ENCODE results near the gene TPH1.

Gene TPH1

DNA sequence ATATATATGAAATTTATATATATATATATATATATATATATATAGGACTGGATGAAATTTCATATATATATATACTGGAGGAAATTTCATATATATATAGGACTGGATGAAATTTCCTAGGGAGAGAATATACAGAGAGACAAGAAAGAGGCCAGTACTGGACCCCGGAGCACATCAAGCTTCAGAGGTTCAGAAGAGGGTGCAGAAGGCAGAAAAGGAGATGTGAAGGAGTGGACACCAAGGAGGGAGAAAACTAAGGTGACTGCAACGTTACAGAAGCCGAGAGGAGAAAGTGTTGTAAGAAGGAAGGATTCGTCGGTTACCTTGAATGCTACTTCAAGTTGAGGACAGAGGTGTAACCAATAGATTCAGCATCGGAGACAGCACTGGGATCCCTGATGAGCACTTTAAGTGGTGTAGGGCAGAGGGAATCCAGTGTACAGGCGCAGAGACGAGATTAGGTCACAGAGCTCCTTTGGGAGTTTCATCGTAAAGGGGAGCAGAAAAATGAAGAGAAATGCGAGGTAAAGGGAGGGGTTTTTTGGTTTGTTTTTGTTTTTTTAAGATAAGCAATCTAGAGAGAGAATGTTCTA is 8.5 kb upstream of the TPH1 start:
- no peaks in the 10 kb centered on the region for H3K79me2 ChIP-seq (ENCODE audit: insufficient read depth, low read length)
- no peaks in the 10 kb centered on the region for H3K9me2 ChIP-seq (replicated peaks; ENCODE audit: low read depth, low read length)
- TF ChIP-seq, protein P1, sequence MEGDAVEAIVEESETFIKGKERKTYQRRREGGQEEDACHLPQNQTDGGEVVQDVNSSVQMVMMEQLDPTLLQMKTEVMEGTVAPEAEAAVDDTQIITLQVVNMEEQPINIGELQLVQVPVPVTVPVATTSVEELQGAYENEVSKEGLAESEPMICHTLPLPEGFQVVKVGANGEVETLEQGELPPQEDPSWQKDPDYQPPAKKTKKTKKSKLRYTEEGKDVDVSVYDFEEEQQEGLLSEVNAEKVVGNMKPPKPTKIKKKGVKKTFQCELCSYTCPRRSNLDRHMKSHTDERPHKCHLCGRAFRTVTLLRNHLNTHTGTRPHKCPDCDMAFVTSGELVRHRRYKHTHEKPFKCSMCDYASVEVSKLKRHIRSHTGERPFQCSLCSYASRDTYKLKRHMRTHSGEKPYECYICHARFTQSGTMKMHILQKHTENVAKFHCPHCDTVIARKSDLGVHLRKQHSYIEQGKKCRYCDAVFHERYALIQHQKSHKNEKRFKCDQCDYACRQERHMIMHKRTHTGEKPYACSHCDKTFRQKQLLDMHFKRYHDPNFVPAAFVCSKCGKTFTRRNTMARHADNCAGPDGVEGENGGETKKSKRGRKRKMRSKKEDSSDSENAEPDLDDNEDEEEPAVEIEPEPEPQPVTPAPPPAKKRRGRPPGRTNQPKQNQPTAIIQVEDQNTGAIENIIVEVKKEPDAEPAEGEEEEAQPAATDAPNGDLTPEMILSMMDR (conservative IDR thresholded peaks at IDR 0.05; ENCODE audit: low read length), result no peak
- TF ChIP-seq EZH2phosphoT487 (IDR thresholded peaks at IDR 0.05; ENCODE audit: borderline replicate concordance), result no peak
- H3K9ac ChIP-seq (ENCODE audit: low read depth, low read length, poor library complexity, severe bottlenecking), result no peak overlapping the region
- H3K4me2 ChIP-seq (ENCODE audit: low read depth, low read length, poor library complexity, severe bottlenecking), result no peak overlapping the region
- no peaks in the 10 kb centered on the region for H3K9me3 ChIP-seq (ENCODE audit: insufficient read depth, low read depth, low read length)
- no peaks in the 10 kb centered on the region for H3K4me1 ChIP-seq (ENCODE audit: insufficient read depth, low read length, poor library complexity, severe bottlenecking)
- no peak overlapping the region for H3K4me3 ChIP-seq (ENCODE audit: low read length, poor library complexity, severe bottlenecking)
- no peak overlapping the region for H2AFZ ChIP-seq (ENCODE audit: low read length)
- H3K27me3 ChIP-seq (ENCODE audit: insufficient read depth, low read length, poor library complexity, severe bottlenecking), result no peaks in the 10 kb centered on the region
- no peaks in the 10 kb centered on the region for H3K36me3 ChIP-seq (ENCODE audit: insufficient read depth, low read length)
- no peaks in the 10 kb centered on the region for H4K20me1 ChIP-seq (ENCODE audit: insufficient read depth, low read length, poor library complexity, severe bottlenecking)
- H3F3A ChIP-seq (ENCODE audit: low read depth), result no peaks in the 10 kb centered on the region

DNA sequence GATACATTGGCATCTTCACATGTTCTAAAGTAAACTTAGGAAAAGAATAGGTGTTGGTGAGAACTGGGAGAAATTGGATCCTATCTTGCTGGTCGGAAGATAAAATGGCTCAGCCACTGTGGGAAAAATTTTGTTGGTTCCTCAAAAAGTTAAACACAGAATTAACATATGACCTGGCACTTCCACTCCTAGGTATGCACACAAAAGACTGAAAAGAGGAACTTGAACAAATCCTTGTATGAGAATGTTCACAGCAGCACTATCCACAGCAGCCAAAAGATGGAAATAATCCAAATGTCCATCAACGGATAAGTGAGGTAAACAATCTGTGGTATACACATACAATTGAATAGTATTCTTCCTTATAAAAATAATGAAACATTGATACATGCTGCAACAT is 4.8 kb upstream of the TPH1 start:
- H3K9ac ChIP-seq (ENCODE audit: low read depth, low read length, poor library complexity, severe bottlenecking), result no peak overlapping the region
- no peaks in the 10 kb centered on the region for H4K20me1 ChIP-seq (ENCODE audit: insufficient read depth, low read length, poor library complexity, severe bottlenecking)
- H3K4me2 ChIP-seq (ENCODE audit: low read depth, low read length, poor library complexity, severe bottlenecking), result no peak overlapping the region
- H3K27me3 ChIP-seq (ENCODE audit: insufficient read depth, low read length, poor library complexity, severe bottlenecking), result no peaks in the 10 kb centered on the region
- H3K9me2 ChIP-seq (replicated peaks; ENCODE audit: low read depth, low read length), result no peaks in the 10 kb centered on the region
- H3F3A ChIP-seq (ENCODE audit: low read depth), result no peaks in the 10 kb centered on the region
- no peaks in the 10 kb centered on the region for H3K9me3 ChIP-seq (ENCODE audit: insufficient read depth, low read depth, low read length)
- no peak overlapping the region for H3K4me3 ChIP-seq (ENCODE audit: low read length, poor library complexity, severe bottlenecking)
- H3K36me3 ChIP-seq (ENCODE audit: insufficient read depth, low read length), result no peaks in the 10 kb centered on the region
- no peaks in the 10 kb centered on the region for H3K79me2 ChIP-seq (ENCODE audit: insufficient read depth, low read length)
- H3K4me1 ChIP-seq (ENCODE audit: insufficient read depth, low read length, poor library complexity, severe bottlenecking), result no peaks in the 10 kb centered on the region
- no peak for TF ChIP-seq EZH2phosphoT487 (IDR thresholded peaks at IDR 0.05; ENCODE audit: borderline replicate concordance)
- TF ChIP-seq, protein P1 (conservative IDR thresholded peaks at IDR 0.05; ENCODE audit: low read length), result no peak
- H2AFZ ChIP-seq (ENCODE audit: low read length), result no peak overlapping the region

DNA sequence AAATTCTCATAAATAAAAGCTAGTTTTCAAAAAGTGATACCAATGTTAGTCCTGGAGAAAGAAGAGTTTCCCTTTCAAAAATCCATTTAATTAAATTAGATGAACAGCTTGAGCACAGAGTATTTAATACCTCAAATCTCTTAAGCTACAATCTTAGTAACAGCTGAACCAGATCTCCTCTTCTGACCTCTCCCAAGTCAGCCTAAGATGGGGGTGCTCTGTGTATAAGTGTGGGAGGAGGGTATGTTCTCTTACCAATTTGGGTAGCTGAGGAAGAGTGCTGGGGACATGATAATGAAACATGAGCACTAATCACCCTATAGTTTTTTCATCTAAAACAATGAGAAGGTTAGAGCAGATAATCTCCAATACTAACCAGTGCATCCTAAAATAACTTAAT is 9.6 kb downstream of the TPH1 start:
- Histone ChIP-seq H3K36me3 (ENCODE audit: insufficient read depth, low read length) (no peaks in the 10 kb centered on the region), H3K9me3 (ENCODE audit: insufficient read depth, low read depth, low read length) (no peaks in the 10 kb centered on the region), H3K79me2 (ENCODE audit: insufficient read depth, low read length) (no peaks in the 10 kb centered on the region), H3K4me1 (ENCODE audit: insufficient read depth, low read length, poor library complexity, severe bottlenecking) (no peaks in the 10 kb centered on the region), H3K9ac (ENCODE audit: low read depth, low read length, poor library complexity, severe bottlenecking) (no peak overlapping the region), H3K9me2 (replicated peaks; ENCODE audit: low read depth, low read length) (no peaks in the 10 kb centered on the region), H3K4me3 (ENCODE audit: low read length, poor library complexity, severe bottlenecking) (no peak overlapping the region), H3K27me3 (ENCODE audit: insufficient read depth, low read length, poor library complexity, severe bottlenecking) (no peaks in the 10 kb centered on the region), H3F3A (ENCODE audit: low read depth) (no peaks in the 10 kb centered on the region), H2AFZ (ENCODE audit: low read length) (no peak overlapping the region), H4K20me1 (ENCODE audit: insufficient read depth, low read length, poor library complexity, severe bottlenecking) (no peaks in the 10 kb centered on the region), H3K4me2 (ENCODE audit: low read depth, low read length, poor library complexity, severe bottlenecking) (no peak overlapping the region)
- TF ChIP-seq EZH2phosphoT487 (IDR thresholded peaks at IDR 0.05; ENCODE audit: borderline replicate concordance), result no peak
- TF ChIP-seq, protein P1 (conservative IDR thresholded peaks at IDR 0.05; ENCODE audit: low read length), result no peak

Data from Loucy (cell line).